Osteoblast (primary cell): Measurements from ENCODE around the gene IGSF3. TPM values are rescaled to one million over a fixed set of nuclear protein-coding genes. Genes with fewer than 3 reads are reported as not detected.

Source experiments
- DNase-seq: peaks from one replicate; pipeline ENCODE4 v3.0.0; 2011; ENCODE audit warnings: low spot score, mixed read lengths; ENCODE audit not compliant: insufficient read length; ENCODE audit errors: missing footprints
- H2AFZ ChIP-seq: 2 replicates; pipeline ENCODE4 v1.6.0; 2011; ENCODE audit warnings: mild to moderate bottlenecking, low read length
- H3K27ac ChIP-seq: 2 replicates; pipeline ENCODE4 v1.5.1; 2011; ENCODE audit warnings: mild to moderate bottlenecking, low read depth, low read length, moderate library complexity
- H3K27me3 ChIP-seq: 2 replicates; pipeline ENCODE4 v1.6.0; 2012; ENCODE audit warnings: mild to moderate bottlenecking, control low read depth, inconsistent platforms, low read length, moderate library complexity; ENCODE audit not compliant: insufficient read depth
- H3K36me3 ChIP-seq: 2 replicates; pipeline ENCODE4 v1.5.1; 2011; ENCODE audit warnings: mild to moderate bottlenecking, low read length, control low read depth, moderate library complexity; ENCODE audit not compliant: insufficient read depth
- H3K4me1 ChIP-seq: 2 replicates; pipeline ENCODE4 v1.5.1; 2011; ENCODE audit warnings: mild to moderate bottlenecking, low read length, control low read depth, moderate library complexity; ENCODE audit not compliant: insufficient read depth
- H3K4me2 ChIP-seq: 2 replicates; pipeline ENCODE4 v1.6.0; 2011; ENCODE audit warnings: mild to moderate bottlenecking, low read length; ENCODE audit not compliant: insufficient read depth
- H3K4me3 ChIP-seq: fragments of 200-600 bp; sonication (generic); 3 replicates; pipeline ENCODE4 v1.5.1; 2012; ENCODE audit warnings: mild to moderate bottlenecking, low read length, inconsistent platforms; ENCODE audit not compliant: insufficient read depth
- H3K79me2 ChIP-seq: 2 replicates; pipeline ENCODE4 v1.6.0; 2012; ENCODE audit warnings: mild to moderate bottlenecking, low read length, control low read depth, inconsistent platforms; ENCODE audit not compliant: insufficient read depth
- H3K9me3 ChIP-seq: 2 replicates; pipeline ENCODE4 v1.5.1; 2011; ENCODE audit warnings: low read depth, low read length, control low read depth
- H4K20me1 ChIP-seq: 2 replicates; pipeline ENCODE4 v1.6.0; 2012; ENCODE audit warnings: mild to moderate bottlenecking, low read length, control low read depth; ENCODE audit not compliant: insufficient read depth
- total RNA-seq: library from RNA; depleted of rRNA; stranded (reverse); fragments of >200 nt; gene quantifications from 2 replicates; pipeline ENCODE4 v1.2.3, GENCODE V29; 2012
- TF ChIP-seq, protein P1 (sequence below): IDR thresholded peaks from 2 replicates; pipeline ENCODE4 v1.5.1; 2011; ENCODE audit warnings: mild to moderate bottlenecking, low read depth, low read length, moderate library complexity; ENCODE audit errors: extremely low read depth

The IGSF3 gene
- total RNA-seq, 1 donor = under 0.01 TPM

DNA sequence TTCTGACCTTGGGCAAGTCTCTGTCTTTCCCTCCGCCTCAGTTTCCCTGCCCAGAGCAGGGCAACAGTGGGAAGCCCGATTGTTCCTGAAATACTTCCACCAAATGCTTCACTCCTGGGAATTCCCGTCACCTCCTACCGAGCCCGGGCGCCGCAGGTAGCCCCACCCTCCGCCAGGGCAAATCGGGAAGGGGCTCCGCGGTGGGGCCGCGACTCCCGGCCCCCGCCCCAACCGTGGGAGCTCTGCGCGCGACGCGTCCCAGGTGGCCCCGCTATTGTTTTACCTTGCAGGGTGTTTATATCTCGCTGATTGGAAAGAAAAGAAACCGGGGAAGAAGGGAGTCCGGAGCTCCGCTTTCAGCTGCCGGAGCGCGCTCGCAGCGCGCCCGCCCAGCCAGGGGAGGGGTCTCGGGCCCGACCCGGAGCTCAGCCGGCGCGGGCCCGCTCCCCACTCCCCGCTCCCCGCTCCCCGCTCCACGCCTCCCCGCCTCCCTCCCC is 407 bp downstream of the IGSF3 start:
- H3K4me2 ChIP-seq = peak overlapping the region; percentile 72
- peaks cover 31% of the 10 kb centered on the region for H3K27me3 ChIP-seq
- H3K36me3 ChIP-seq = no peaks in the 10 kb centered on the region
- no peaks in the 10 kb centered on the region for H3K9me3 ChIP-seq
- peak overlapping the region; percentile 56 for H3K4me3 ChIP-seq
- H3K27ac ChIP-seq = no peak overlapping the region
- TF ChIP-seq, protein P1, sequence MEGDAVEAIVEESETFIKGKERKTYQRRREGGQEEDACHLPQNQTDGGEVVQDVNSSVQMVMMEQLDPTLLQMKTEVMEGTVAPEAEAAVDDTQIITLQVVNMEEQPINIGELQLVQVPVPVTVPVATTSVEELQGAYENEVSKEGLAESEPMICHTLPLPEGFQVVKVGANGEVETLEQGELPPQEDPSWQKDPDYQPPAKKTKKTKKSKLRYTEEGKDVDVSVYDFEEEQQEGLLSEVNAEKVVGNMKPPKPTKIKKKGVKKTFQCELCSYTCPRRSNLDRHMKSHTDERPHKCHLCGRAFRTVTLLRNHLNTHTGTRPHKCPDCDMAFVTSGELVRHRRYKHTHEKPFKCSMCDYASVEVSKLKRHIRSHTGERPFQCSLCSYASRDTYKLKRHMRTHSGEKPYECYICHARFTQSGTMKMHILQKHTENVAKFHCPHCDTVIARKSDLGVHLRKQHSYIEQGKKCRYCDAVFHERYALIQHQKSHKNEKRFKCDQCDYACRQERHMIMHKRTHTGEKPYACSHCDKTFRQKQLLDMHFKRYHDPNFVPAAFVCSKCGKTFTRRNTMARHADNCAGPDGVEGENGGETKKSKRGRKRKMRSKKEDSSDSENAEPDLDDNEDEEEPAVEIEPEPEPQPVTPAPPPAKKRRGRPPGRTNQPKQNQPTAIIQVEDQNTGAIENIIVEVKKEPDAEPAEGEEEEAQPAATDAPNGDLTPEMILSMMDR = no peak
- no peaks in the 10 kb centered on the region for H3K79me2 ChIP-seq
- H4K20me1 ChIP-seq = no peaks in the 10 kb centered on the region
- H2AFZ ChIP-seq = no peak overlapping the region
- H3K4me1 ChIP-seq = no peaks in the 10 kb centered on the region
- DNase-seq = peak; percentile 87

DNA sequence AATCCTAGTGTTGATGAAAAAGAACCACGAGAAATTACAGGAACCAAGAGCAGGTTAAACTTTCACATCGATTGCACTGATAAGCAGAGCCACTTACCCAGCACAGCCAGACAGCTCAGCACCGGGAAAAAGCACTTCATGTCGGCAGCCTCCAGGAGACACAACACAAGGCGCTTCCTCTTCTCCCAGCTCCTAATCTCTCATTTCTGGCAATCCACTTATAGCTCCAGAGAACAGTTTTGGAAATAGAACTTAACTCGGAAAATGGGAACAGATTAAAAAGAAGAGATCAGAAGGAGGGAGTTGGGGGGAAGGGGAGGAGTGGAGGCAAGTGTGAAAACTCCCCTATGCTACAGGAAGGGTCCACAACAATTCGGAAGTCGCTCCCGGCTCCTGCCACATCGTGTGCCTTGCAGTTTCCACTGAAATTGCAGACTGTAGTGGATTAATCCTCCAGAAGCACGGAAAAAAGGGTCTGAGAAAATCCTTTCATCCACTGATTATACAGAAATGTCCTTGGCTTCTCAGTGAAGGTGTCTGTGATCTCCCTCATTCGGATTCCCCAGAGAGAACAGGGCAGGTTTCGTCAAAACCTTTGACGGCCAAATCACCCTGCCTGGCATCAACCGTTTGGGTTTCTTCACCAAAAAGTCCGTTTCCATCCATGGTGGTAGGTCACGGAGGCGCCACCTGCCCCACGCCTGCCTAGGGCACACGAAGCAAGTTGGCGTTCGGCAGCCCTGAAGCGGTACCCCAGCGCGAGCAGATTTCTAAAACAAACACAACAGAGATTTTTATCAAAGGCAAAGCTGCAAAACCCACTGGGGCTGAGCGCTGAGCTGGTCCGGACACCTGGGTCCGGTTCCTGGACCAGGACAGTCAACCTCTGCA is 1.1 kb downstream of the IGSF3 start:
- Histone ChIP-seq H3K36me3 (no peaks in the 10 kb centered on the region), H3K27ac (no peak overlapping the region), H3K79me2 (no peaks in the 10 kb centered on the region), H3K27me3 (peaks cover 31% of the 10 kb centered on the region), H3K4me1 (no peaks in the 10 kb centered on the region), H3K4me2 (peak overlapping the region; percentile 72), H3K4me3 (peak overlapping the region; percentile 56), H3K9me3 (no peaks in the 10 kb centered on the region), H2AFZ (no peak overlapping the region), H4K20me1 (no peaks in the 10 kb centered on the region)
- TF ChIP-seq, protein P1 = no peak
- no peak for DNase-seq

DNA sequence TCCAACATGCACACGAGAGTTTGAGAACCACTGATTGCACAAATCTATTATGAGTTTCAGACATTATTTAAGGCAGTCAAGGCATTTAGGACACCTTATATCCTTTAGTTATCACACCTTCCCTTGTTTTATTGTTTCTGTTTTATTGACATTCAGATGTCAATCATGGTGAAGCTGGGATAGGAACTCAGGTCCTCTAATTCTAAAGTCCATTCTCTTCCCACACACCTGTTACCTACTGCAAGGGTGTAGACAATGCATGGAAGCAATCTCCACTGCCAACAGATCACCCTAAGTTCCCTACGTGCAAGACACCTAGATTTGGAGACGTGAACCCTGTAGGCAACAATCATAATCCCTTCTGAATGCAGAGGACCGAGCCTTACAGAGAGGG is 2.6 kb downstream of the IGSF3 start:
- no peak for DNase-seq
- Histone ChIP-seq H3K4me3 (no peak overlapping the region), H3K4me2 (no peak overlapping the region), H3K79me2 (no peaks in the 10 kb centered on the region), H3K36me3 (no peaks in the 10 kb centered on the region), H3K9me3 (no peaks in the 10 kb centered on the region), H4K20me1 (no peaks in the 10 kb centered on the region), H3K27ac (no peak overlapping the region), H3K27me3 (peaks cover 31% of the 10 kb centered on the region), H2AFZ (no peak overlapping the region), H3K4me1 (no peaks in the 10 kb centered on the region)
- TF ChIP-seq, protein P1 = no peak

DNA sequence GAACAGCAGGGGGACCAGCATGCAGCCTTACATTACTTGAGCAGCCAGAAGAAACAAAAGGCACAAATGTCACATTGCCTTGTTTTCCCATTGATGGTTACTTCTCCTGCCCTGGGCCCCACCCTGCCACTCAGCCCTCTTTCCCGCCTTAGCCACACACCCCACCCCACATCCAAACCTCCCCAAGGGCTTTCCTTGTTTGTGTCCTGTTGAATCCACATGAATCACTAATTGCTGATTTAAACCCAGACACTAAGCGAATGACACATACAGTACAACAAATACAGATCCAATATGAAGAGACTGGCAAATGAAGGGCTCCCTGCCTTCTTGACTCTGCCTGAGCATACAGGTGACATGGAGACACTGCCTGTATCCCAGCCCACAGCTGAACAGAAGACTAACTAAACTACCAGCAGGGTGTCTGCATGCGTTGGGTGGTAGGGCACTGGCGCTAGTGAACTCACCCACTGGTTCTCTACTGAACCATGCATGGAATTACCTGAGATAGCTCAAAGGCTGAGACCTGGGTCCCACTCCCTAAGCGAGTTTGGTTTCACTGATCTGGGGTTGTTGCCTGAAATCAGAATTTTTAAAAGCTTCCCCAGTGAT is 3.1 kb downstream of the IGSF3 start:
- Histone ChIP-seq H4K20me1 (no peaks in the 10 kb centered on the region), H3K36me3 (no peaks in the 10 kb centered on the region), H3K4me1 (no peaks in the 10 kb centered on the region), H3K9me3 (no peaks in the 10 kb centered on the region), H2AFZ (no peak overlapping the region), H3K27me3 (peaks cover 31% of the 10 kb centered on the region), H3K27ac (no peak overlapping the region), H3K4me3 (no peak overlapping the region), H3K79me2 (no peaks in the 10 kb centered on the region), H3K4me2 (no peak overlapping the region)
- TF ChIP-seq, protein P1 = no peak
- peak; percentile 62 for DNase-seq
